ENCODE results near the gene RNF215. TPM values are rescaled to one million over a fixed set of nuclear protein-coding genes. Genes with fewer than 3 reads are reported as not detected.
"Not testable (repeated sequence)": the region's sequence is repeated elsewhere in the genome, so short reads cannot be mapped to it uniquely, and the experiment has no call there.

RNF215 gene
- total RNA-seq, 1 experiment from 2014 or later, result 24.0 TPM

DNA sequence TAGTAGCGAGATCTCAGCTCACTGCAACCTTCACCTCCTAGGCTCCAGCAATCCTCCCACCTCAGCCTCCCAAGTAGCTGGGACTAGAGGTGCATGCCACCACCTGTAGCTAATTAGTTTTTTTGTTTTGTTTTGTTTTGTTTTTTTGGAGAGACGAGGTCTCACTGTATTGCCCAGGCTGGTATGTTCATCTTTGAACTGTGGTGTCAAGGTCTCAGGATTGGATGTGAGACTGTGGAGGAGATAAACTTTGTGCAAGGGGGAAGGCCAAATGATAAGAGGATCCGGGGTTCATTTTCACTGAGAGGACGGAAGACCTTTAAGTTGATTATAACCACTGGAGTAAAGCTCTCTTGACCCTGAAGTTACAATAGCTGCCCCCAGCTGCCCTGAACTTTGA lies 18.5 kb upstream of the RNF215 start:
- POLR2A ChIA-PET (ENCODE audit: unreplicated experiment), result interaction anchor here (0.8 kb wide), 1 partner anchor 869 kb away, joined by 4 read pairs; no protein-coding TSS in a partner anchor
- no peaks in the 10 kb centered on the region for H3K27me3 ChIP-seq (ENCODE audit: insufficient read depth, low read depth)
- no peak overlapping the region for H3K27ac ChIP-seq
- H3K79me2 ChIP-seq (ENCODE audit: low read depth), result peaks cover 48% of the 10 kb centered on the region; the same call in 1 of the 2 replicates
- no peak overlapping the region for H2AFZ ChIP-seq
- no peak overlapping the region for H3K4me2 ChIP-seq
- H3F3A ChIP-seq (ENCODE audit: insufficient read depth, low read depth), result peaks cover 50% of the 10 kb centered on the region
- intact Hi-C loops (cut with micrococcal nuclease; ENCODE audit: unreplicated experiment), result no loop called here
- no peak overlapping the region for H3K4me3 ChIP-seq
- DNase-seq, result no peak
- no peaks in the 10 kb centered on the region for H3K9me2 ChIP-seq (ENCODE audit: insufficient read depth)
- TF ChIP-seq EZH2 (IDR thresholded peaks at IDR 0.05; ENCODE audit: low read depth), result no peak
- TF ChIP-seq, protein P1, sequence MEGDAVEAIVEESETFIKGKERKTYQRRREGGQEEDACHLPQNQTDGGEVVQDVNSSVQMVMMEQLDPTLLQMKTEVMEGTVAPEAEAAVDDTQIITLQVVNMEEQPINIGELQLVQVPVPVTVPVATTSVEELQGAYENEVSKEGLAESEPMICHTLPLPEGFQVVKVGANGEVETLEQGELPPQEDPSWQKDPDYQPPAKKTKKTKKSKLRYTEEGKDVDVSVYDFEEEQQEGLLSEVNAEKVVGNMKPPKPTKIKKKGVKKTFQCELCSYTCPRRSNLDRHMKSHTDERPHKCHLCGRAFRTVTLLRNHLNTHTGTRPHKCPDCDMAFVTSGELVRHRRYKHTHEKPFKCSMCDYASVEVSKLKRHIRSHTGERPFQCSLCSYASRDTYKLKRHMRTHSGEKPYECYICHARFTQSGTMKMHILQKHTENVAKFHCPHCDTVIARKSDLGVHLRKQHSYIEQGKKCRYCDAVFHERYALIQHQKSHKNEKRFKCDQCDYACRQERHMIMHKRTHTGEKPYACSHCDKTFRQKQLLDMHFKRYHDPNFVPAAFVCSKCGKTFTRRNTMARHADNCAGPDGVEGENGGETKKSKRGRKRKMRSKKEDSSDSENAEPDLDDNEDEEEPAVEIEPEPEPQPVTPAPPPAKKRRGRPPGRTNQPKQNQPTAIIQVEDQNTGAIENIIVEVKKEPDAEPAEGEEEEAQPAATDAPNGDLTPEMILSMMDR (conservative IDR thresholded peaks at IDR 0.05), result no peak
- peaks cover 24% of the 10 kb centered on the region for H3K36me3 ChIP-seq (ENCODE audit: low read depth)
- BruUV-seq (replicated peaks), result no TSS peak
- no peaks in the 10 kb centered on the region for H3K9me3 ChIP-seq (ENCODE audit: insufficient read depth, low read depth)
- H4K20me1 ChIP-seq (ENCODE audit: insufficient read depth), result no peaks in the 10 kb centered on the region
- peaks cover 33% of the 10 kb centered on the region for H3K4me1 ChIP-seq (replicated peaks; ENCODE audit: insufficient read depth)
- CTCF ChIA-PET, result interaction anchor here (0.6 kb wide), 1 partner anchor 79 kb away, joined by 3 read pairs; the partner anchor contains the start of gene TBC1D10A

DNA sequence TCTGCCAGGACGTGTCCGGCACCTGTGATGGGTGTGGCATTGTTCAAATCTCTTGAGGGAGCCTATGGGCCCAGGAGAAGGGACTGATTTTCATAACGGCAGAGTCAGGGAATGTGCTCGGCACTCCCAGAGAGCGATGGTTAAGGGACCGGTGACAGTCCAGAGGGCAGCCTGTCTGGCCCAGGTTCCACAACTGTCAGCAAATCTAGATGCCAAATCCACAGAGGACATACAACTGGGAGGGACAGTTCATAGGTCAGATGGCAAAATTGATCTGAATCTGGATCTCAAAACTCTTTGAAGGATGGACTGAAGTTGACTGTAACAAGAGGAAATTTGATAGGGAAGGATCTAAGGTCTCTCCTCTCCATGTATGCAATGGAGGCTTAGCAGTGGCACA lies 17.1 kb upstream of the RNF215 start:
- peaks cover 15% of the 10 kb centered on the region for H3K36me3 ChIP-seq (ENCODE audit: low read depth)
- POLR2A ChIA-PET (ENCODE audit: unreplicated experiment), result interaction anchor here (0.6 kb wide), 2 partner anchors 230 to 694 kb away, joined by 3 read pairs; no protein-coding TSS in a partner anchor
- no peak overlapping the region for H3K27ac ChIP-seq
- no peak overlapping the region for H3K4me2 ChIP-seq
- peaks cover 43% of the 10 kb centered on the region for H3F3A ChIP-seq (ENCODE audit: insufficient read depth, low read depth)
- H3K79me2 ChIP-seq (ENCODE audit: low read depth), result peaks cover 44% of the 10 kb centered on the region
- no peaks in the 10 kb centered on the region for H4K20me1 ChIP-seq (ENCODE audit: insufficient read depth)
- H3K4me3 ChIP-seq, result no peak overlapping the region
- no peak overlapping the region for H2AFZ ChIP-seq
- no peaks in the 10 kb centered on the region for H3K9me2 ChIP-seq (ENCODE audit: insufficient read depth)
- DNase-seq, result no peak
- no peaks in the 10 kb centered on the region for H3K27me3 ChIP-seq (ENCODE audit: insufficient read depth, low read depth)
- BruUV-seq (replicated peaks), result no TSS peak
- intact Hi-C loops (cut with micrococcal nuclease; ENCODE audit: unreplicated experiment), result no loop called here
- H3K9me3 ChIP-seq (ENCODE audit: insufficient read depth, low read depth), result no peaks in the 10 kb centered on the region
- peaks cover 24% of the 10 kb centered on the region for H3K4me1 ChIP-seq (replicated peaks; ENCODE audit: insufficient read depth)
- TF ChIP-seq, protein P1 (conservative IDR thresholded peaks at IDR 0.05), result no peak
- no peak for TF ChIP-seq EZH2 (IDR thresholded peaks at IDR 0.05; ENCODE audit: low read depth)
- CTCF ChIA-PET, result no interaction called here

DNA sequence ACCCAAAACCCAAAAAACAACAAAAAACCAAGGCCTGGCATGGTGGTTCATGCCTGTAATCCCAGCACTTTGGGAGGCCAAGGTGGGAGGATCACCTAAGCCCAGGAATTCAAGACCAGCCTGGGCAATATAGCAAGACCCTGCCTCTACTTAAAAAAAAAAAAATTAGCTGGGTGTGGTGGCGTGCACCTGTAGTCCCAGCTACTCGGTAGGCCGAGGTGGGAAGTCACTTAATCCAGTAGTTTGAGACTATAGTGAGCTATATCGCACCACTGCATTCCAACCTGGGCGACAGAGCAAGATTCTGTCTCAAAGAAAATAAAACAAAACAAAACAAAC lies 15.5 kb upstream of the RNF215 start:
- H3K27ac ChIP-seq; H3K9me2 ChIP-seq (ENCODE audit: insufficient read depth); H3K9me3 ChIP-seq (ENCODE audit: insufficient read depth, low read depth); H3K27me3 ChIP-seq (ENCODE audit: insufficient read depth, low read depth); intact Hi-C loops (cut with micrococcal nuclease; ENCODE audit: unreplicated experiment); H3K4me3 ChIP-seq; H4K20me1 ChIP-seq (ENCODE audit: insufficient read depth); DNase-seq; BruUV-seq (replicated peaks); H2AFZ ChIP-seq; POLR2A ChIA-PET (ENCODE audit: unreplicated experiment); H3K4me2 ChIP-seq: not testable (repeated sequence)
- H3K4me1 ChIP-seq (replicated peaks; ENCODE audit: insufficient read depth), result peaks cover 23% of the 10 kb centered on the region
- CTCF ChIA-PET, result interaction anchor here (0.6 kb wide), 1 partner anchor 292 kb away, joined by 9 read pairs; no protein-coding TSS in a partner anchor
- peaks cover 59% of the 10 kb centered on the region for H3K79me2 ChIP-seq (ENCODE audit: low read depth)
- H3K36me3 ChIP-seq (ENCODE audit: low read depth), result peaks cover 13% of the 10 kb centered on the region
- peaks cover 27% of the 10 kb centered on the region for H3F3A ChIP-seq (ENCODE audit: insufficient read depth, low read depth)
